ENCODE measurements around the gene ETNPPL.

- no peak for TF ChIP-seq POLR2AphosphoS5 (IDR thresholded peaks at IDR 0.05)
- TF ChIP-seq EP300 (IDR thresholded peaks at IDR 0.05): no peak
Measured at GRCh38 chr4:108696160-108696559, 66.7 kb downstream of the ETNPPL start.
